GM19035 (cell line): ENCODE measurements around the gene STX5.
A peak's percentile ranks its signal among the peaks of the same experiment; 100 is the strongest.
"Not testable (repeated sequence)": the region's sequence is repeated elsewhere in the genome, so short reads cannot be mapped to it uniquely, and the experiment has no call there.

ENCODE experiments used
- ATAC-seq: cut with Tn5 transposase; IDR thresholded peaks from one replicate; pipeline ENCODE4 v1.9.1; 2021; ENCODE audit not compliant: unreplicated experiment

Gene STX5

GRCh38 chr11:62854825-62855570, 23.1 kb upstream of the STX5 start:
- ATAC-seq = no peak

- ATAC-seq = no peak
These were observed 22.4 kb upstream of the STX5 start for GRCh38 chr11:62854013-62854824.

GRCh38 chr11:62853279-62853965, 21.6 kb upstream of the STX5 start:
- ATAC-seq = no peak

- ATAC-seq = no peak
These were observed 20.8 kb upstream of the STX5 start for GRCh38 chr11:62852523-62853188.

- ATAC-seq = no peak
These were observed 20.1 kb upstream of the STX5 start for GRCh38 chr11:62851807-62852522.

GRCh38 chr11:62850911-62851806, 19.3 kb upstream of the STX5 start:
- no peak for ATAC-seq

- no peak for ATAC-seq
These were observed 16.0 kb upstream of the STX5 start for GRCh38 chr11:62847767-62848314.

- no peak for ATAC-seq
These were observed 14.3 kb upstream of the STX5 start for GRCh38 chr11:62846177-62846576.

- ATAC-seq = no peak
These were observed 12.3 kb upstream of the STX5 start for GRCh38 chr11:62844154-62844553.

GRCh38 chr11:62843466-62843865, 11.6 kb upstream of the STX5 start:
- ATAC-seq = no peak

- not testable (repeated sequence) for ATAC-seq
These were observed 11.0 kb upstream of the STX5 start for GRCh38 chr11:62842891-62843290.

GRCh38 chr11:62842171-62842741, 10.4 kb upstream of the STX5 start:
- ATAC-seq = no peak

- peak; percentile 61 for ATAC-seq
These were observed 9.7 kb upstream of the STX5 start for GRCh38 chr11:62841361-62842170.

GRCh38 chr11:62840721-62841360, 9.0 kb upstream of the STX5 start:
- ATAC-seq = peak; percentile 4

GRCh38 chr11:62839050-62839945, 7.4 kb upstream of the STX5 start, which contains the start of gene WDR74:
WDR74 (minus strand) TSS chr11:62839590; CDS start chr11:62839570, 20 bp downstream.
- peak; percentile 41 for ATAC-seq

GRCh38 chr11:62835336-62835735, 3.5 kb upstream of the STX5 start:
- ATAC-seq = no peak
